NCI-H524 (cell line): Measurements from ENCODE around the gene ZMYND8.
"Not testable (repeated sequence)": the region's sequence is repeated elsewhere in the genome, so short reads cannot be mapped to it uniquely, and the experiment has no call there.

Source experiments
- DNase-seq, 2 experiments: peaks; one replicate each; lab custom pipeline; 2025; lab: John Stamatoyannopoulos, UW

The ZMYND8 gene

DNA sequence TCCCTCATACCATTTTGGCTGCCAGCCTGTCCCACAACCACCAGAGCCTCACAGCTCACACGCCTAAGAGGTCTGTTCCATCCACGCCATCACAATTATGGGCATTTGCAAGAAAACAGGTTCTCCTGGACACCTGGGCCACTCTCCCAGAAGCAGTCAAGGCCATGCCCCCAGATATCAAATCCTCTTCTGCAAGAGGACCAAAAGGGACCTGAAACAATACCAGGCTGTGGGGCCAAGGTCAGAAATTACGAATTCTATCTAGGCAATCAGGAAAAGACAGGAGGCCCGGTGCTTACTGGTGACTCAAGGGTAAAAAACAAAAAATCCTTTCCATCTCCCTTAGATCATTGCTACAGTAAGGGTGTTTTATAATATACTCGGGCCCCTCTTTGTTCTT lies 69.8 kb downstream of the ZMYND8 start:
- no peak for DNase-seq

- DNase-seq, result no peak
Measured at GRCh38 chr20:47285189-47285588, 71.3 kb downstream of the ZMYND8 start.

- DNase-seq, result no peak
Measured at GRCh38 chr20:47284373-47284772, 72.1 kb downstream of the ZMYND8 start.

DNA sequence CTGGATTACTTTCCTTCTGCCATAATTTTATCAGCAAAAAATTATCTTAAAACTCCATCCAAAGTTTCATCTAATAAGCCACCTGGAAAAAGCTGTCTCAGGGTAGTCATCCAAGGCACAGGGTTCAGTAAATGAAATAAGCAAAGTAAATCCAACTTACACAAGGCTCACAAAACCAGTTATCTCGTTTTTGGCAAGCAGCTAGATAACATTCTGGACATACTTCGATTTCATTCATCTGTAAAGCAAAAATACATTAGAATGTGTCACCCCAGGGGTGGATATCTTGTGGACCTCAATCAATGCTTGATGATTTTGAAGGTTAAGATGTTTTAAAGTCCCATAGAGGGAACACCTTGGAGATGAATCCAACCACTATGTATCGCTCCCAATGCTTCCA lies 73.1 kb downstream of the ZMYND8 start:
- DNase-seq, result no peak

GRCh38 chr20:47282864-47283263 lies 73.6 kb downstream of the ZMYND8 start:
- no peak for DNase-seq

- no peak for DNase-seq
Measured at GRCh38 chr20:47281376-47281775, 75.1 kb downstream of the ZMYND8 start.

- DNase-seq, result no peak
Measured at GRCh38 chr20:47280668-47281067, 75.8 kb downstream of the ZMYND8 start.

- no peak for DNase-seq
Measured at GRCh38 chr20:47280228-47280627, 76.3 kb downstream of the ZMYND8 start.

DNA sequence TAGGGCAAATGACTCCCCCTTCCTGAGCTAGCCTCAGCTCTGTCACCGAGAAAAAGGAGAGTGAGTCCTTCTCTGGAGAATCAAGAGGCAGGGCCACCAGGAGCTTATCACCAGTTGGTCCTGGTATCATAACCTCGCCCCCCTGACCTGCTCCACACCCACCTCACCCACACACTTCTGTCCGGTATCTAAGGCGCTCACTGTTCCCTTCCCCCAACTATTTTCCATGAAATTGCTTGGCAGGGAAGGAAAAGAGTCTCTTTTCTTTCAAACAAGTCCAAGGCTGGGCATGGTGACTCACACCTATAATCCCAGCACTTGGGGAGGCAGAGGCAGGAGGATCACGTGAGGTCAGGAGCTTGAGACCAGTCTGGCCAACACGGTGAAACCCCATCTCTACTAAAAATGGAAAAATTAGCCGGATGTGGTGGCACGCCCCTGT lies 77.6 kb downstream of the ZMYND8 start:
- DNase-seq, result no peak

DNA sequence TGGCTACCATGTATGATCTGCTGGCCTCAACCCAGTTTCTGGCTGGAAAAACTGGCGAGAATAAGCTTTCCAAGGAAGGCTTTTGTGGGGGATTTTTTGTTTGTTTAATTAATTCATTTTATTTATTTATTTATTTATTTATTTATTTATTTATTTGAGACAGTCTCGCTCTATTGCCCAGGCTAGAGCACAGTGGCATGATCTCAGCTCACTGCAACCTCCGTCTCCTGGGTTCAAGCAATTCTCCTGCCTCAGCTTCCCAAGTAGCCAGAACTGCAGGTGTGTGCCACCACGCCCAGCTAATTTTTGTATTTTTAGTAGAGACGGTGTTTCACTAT lies 79.0 kb downstream of the ZMYND8 start:
- not testable (repeated sequence) for DNase-seq

DNA sequence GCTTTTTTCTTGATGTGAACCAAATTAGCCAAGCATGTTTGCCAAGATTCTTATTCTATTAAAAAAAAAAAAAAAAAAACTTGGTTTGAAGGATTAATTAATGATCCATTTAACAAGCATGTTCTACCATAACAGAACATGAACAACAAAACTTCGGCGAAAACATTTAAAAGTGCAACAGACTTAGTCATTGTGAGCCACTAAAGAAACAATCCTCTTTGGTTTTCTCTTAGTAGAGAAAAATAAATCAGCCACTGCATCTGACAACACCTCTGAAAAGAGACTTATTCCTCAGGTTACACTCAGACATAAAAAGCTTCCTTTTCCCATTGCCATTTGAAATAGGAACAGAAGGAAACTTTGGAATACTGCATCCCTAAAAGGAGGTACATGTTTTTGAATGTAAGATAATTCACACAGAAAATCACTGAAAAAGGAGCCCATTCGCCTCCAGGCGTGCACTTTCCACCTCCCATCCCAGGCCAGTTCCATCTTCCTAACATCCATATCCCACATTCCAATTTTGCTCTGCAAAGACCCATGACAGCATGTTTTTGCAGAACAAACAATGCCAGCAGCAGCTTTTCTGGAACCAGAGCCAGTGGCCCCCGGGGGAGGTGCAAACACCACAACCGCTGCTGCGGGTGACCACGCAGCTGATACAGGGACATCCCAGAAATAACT lies 79.5 kb downstream of the ZMYND8 start:
- DNase-seq, result no peak

- DNase-seq, result no peak
Measured at GRCh38 chr20:47276251-47276650, 80.2 kb downstream of the ZMYND8 start.

DNA sequence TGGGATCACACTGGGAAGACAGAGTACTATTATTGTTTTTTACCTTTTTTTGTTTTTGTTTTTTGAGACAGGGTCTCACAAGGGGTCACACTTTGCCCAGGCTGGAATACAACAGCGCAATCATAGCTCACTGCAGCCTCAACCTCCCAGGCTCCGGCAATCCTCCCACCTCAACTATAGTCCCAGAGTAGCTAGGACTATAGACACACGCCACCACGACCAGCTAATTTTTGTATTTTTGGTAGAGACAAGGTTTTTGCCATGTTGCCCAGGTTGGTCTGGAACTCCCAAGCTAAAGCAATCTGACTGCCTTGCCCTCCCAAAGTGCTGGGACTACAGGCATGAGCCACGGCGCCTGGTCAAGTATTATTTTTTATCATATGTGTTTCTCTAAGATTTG lies 81.0 kb downstream of the ZMYND8 start:
- no peak for DNase-seq

DNA sequence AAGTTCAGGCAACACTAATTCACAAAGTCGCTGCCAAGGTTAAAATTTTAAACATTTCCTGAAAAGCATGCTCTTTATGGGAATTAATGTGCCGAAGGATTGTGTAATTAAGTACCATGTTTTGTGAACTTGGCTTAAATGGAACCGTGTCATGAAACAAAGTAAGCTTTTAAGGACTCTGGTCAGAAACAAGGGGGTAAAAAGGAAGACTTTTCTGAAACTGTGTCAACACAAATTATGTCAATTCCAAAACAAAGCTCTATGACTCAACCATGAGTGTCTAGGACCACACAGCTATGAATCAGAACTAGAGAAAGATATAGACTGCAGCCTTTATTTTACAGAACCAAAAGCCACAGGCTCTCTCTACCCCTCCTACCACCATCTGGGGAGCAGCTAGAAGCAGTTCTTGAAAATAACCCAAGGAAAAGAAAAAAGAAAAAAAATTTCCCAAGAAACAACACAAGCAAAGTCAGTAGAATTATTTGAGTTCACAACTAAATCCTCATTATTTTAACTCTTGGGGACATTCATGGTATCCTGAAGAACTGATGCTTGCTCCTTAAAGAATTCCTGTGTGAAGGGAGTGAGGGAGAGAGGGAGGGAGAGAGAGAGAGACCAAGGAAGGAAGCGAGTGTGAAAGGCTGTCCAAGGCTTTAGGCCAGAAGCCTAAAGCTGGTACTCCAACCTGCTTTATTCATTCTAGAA lies 81.9 kb downstream of the ZMYND8 start:
- no peak for DNase-seq

- no peak for DNase-seq
Measured at GRCh38 chr20:47273591-47274235, 82.8 kb downstream of the ZMYND8 start.

- DNase-seq, result peak; percentile 55 to 65
Measured at GRCh38 chr20:47272893-47273590, 83.5 kb downstream of the ZMYND8 start.

- DNase-seq, result no peak
Measured at GRCh38 chr20:47271046-47271615, 85.4 kb downstream of the ZMYND8 start.

- DNase-seq, result no peak
Measured at GRCh38 chr20:47269309-47270165, 87.0 kb downstream of the ZMYND8 start.

DNA sequence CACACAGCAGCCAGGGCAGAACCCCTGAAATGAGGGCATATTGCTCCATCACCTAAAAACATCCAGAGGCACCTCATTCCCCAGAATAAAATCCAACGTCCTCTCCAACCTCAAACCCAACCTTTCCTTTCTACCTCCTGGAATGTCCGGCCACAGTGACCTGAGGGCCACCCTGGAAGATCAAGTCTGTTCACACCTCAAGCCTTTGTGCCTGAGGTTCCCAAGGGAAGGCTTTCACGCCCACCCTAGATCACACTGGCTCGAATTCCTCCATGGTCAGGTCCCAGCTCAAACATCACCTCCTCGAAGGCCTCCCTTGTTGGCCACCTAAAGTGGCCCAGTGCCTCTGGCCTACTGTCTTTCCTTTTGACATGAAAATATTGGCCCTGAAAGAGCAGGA lies 88.9 kb downstream of the ZMYND8 start:
- no peak for DNase-seq

DNA sequence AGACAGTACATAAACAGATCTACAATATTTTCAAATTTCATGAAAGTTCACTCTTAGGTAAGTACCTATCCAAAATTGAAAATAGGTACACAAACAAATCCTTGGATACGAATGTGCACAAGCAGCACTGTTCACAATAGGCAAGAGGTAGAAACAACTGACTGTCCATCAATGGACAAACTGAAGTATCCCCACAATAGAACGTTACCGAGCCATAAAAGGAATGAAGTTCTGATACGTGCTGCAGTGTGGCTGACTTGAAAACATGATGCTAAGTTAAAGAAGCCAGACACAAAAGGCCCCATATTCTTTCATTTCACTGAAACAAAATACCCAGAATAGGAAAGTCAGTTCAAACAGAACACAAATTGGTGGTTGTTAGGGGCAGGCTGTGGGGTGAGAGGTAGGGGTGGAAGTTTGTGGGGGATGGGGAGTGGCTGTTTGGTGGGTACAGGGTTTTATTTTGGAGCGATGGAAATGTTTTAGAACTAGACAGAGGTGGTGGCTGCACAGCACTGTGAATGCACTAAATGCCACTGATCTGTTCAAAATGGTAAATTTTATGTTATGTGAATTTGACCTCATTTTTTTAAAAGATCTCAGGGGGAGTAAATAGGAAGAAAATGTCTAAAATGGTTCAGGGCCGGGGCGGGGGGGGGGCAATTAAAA lies 89.5 kb downstream of the ZMYND8 start:
- no peak for DNase-seq

DNA sequence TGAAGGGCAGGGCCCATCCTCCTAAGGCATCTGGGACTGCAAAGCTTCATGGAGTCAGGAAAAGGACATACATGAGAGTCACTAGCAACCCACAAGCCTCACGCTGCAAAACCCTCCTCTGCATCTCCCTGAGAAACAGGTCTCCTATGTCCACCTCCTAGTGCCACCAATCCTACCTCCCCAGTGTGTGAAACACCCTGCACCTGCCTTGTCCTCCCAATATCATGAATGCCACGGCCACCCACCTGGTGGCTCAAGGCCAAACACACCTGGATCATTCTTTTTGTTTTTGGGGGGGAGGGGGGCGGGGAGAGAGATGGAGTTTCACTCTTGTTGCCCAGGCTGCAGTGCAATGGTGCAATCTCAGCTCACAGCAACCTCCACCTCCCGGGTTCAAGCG lies 90.5 kb downstream of the ZMYND8 start:
- DNase-seq, result no peak
